NCI-H1930 (cell line): ENCODE data around the gene UBE2N.
A peak's percentile ranks its signal among the peaks of the same experiment; 100 is the strongest.
"Not testable (repeated sequence)": the region's sequence is repeated elsewhere in the genome, so short reads cannot be mapped to it uniquely, and the experiment has no call there.

ENCODE experiments used
- DNase-seq, 2 experiments: peaks; one replicate each; lab custom pipeline; 2025; lab: John Stamatoyannopoulos, UW

UBE2N gene

GRCh38 chr12:93411060-93411459 lies 30.7 kb downstream of the UBE2N start:
- DNase-seq = not testable (repeated sequence)

- DNase-seq = not testable (repeated sequence)
Measured at GRCh38 chr12:93409343-93410187, 32.2 kb downstream of the UBE2N start.

- DNase-seq = no peak
Measured at GRCh38 chr12:93408813-93409212, 32.9 kb downstream of the UBE2N start.

- DNase-seq = no peak
Measured at GRCh38 chr12:93407963-93408283, 33.8 kb downstream of the UBE2N start.

GRCh38 chr12:93407054-93407962 lies 34.4 kb downstream of the UBE2N start:
- peak in 1 of 2 experiments; percentile 44 for DNase-seq

GRCh38 chr12:93404961-93405849 lies 36.5 kb downstream of the UBE2N start:
- DNase-seq = no peak

GRCh38 chr12:93403988-93404803 lies 37.6 kb downstream of the UBE2N start:
- no peak for DNase-seq

GRCh38 chr12:93402333-93403311 lies 39.1 kb downstream of the UBE2N start:
- DNase-seq = no peak

GRCh38 chr12:93399183-93399863 lies 42.4 kb downstream of the UBE2N start:
- DNase-seq = not testable (repeated sequence)

- DNase-seq = no peak
Measured at GRCh38 chr12:93397412-93397811, 44.3 kb downstream of the UBE2N start.

GRCh38 chr12:93393425-93393824 lies 48.3 kb downstream of the UBE2N start:
- no peak for DNase-seq

- no peak for DNase-seq
Measured at GRCh38 chr12:93390549-93391297, 51.0 kb downstream of the UBE2N start.

GRCh38 chr12:93390031-93390430 lies 51.7 kb downstream of the UBE2N start:
- DNase-seq = no peak

- no peak for DNase-seq
Measured at GRCh38 chr12:93387780-93388179, 54.0 kb downstream of the UBE2N start.

GRCh38 chr12:93381976-93382437 lies 59.7 kb downstream of the UBE2N start:
- DNase-seq = not testable (repeated sequence)

- DNase-seq = no peak
Measured at GRCh38 chr12:93381161-93381975, 60.4 kb downstream of the UBE2N start.

GRCh38 chr12:93380480-93381121 lies 61.1 kb downstream of the UBE2N start:
- no peak for DNase-seq
